Nephron progenitor cell (in vitro differentiated cells): ENCODE data around the gene ESRP2.

Experiments used
- DNase-seq: peaks from one replicate; pipeline ENCODE4 v3.0.0; 2021
- H3K27ac Mint-ChIP-seq: 2 replicates; pipeline ENCODE4 v1.8.0; 2021; ENCODE audit warnings: mild to moderate bottlenecking, moderate library complexity, mixed read lengths
- H3K27me3 Mint-ChIP-seq: 2 replicates; pipeline ENCODE4 v1.8.0; 2021; ENCODE audit warnings: mild to moderate bottlenecking, low read depth, mixed read lengths; ENCODE audit not compliant: poor library complexity
- H3K36me3 Mint-ChIP-seq: 2 replicates; pipeline ENCODE4 v1.8.0; 2021; ENCODE audit warnings: low read depth, mixed read lengths
- H3K4me1 Mint-ChIP-seq: 2 replicates; pipeline ENCODE4 v1.8.0; 2021; ENCODE audit warnings: mixed read lengths
- H3K4me3 Mint-ChIP-seq: 2 replicates; pipeline ENCODE4 v1.8.0; 2021; ENCODE audit warnings: mild to moderate bottlenecking, moderate library complexity, mixed read lengths
- H3K9me3 Mint-ChIP-seq: 2 replicates; pipeline ENCODE4 v1.8.0; 2021; ENCODE audit warnings: mild to moderate bottlenecking, moderate library complexity, mixed read lengths
- CTCF ChIP-seq: fragments of 200-600 bp; sonication (generic); IDR thresholded peaks from 2 replicates; pipeline ENCODE4 v1.5.0; 2021; ENCODE audit warnings: antibody characterized with exemption

ESRP2 gene

DNA sequence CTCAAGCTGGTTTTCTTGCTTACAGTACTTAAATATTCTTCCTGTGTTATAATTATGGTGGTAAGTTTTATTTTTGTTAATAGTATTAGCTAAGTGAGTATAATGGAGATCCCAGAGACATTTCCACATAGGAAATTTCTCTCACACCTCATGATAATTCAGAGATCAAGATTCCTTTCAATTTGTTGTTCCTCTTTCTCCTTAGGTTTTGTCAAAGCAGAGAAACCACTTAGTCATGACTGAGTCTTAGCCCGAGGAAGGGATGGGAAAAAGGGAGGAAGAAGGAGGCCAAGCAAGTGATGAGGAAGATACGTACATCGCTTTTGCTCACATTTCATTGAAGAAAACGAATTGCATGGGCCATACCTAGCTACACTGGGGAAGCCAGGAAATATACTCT is 18.4 kb downstream of the ESRP2 start:
- peaks cover 36% of the 10 kb centered on the region for H3K36me3 Mint-ChIP-seq
- no peak overlapping the region for H3K4me3 Mint-ChIP-seq
- no peak for DNase-seq
- no peaks in the 10 kb centered on the region for H3K27me3 Mint-ChIP-seq
- no peak for TF ChIP-seq CTCF
- H3K4me1 Mint-ChIP-seq: peaks cover 6% of the 10 kb centered on the region
- H3K9me3 Mint-ChIP-seq: no peaks in the 10 kb centered on the region
- H3K27ac Mint-ChIP-seq: peak overlapping the region; percentile 26

GRCh38 chr16:68216240-68216639 is 19.7 kb downstream of the ESRP2 start:
- H3K27ac Mint-ChIP-seq: peak overlapping the region; percentile 49
- H3K4me1 Mint-ChIP-seq: peaks cover 6% of the 10 kb centered on the region
- no peak for TF ChIP-seq CTCF
- no peaks in the 10 kb centered on the region for H3K9me3 Mint-ChIP-seq
- no peaks in the 10 kb centered on the region for H3K27me3 Mint-ChIP-seq
- peaks cover 43% of the 10 kb centered on the region for H3K36me3 Mint-ChIP-seq
- DNase-seq: no peak
- no peak overlapping the region for H3K4me3 Mint-ChIP-seq

GRCh38 chr16:68215302-68215701 is 20.6 kb downstream of the ESRP2 start:
- H3K9me3 Mint-ChIP-seq: no peaks in the 10 kb centered on the region
- peaks cover 2% of the 10 kb centered on the region for H3K27me3 Mint-ChIP-seq
- no peak for DNase-seq
- H3K27ac Mint-ChIP-seq: peak overlapping the region; percentile 5
- peaks cover 6% of the 10 kb centered on the region for H3K4me1 Mint-ChIP-seq
- H3K4me3 Mint-ChIP-seq: no peak overlapping the region
- TF ChIP-seq CTCF: no peak
- peaks cover 39% of the 10 kb centered on the region for H3K36me3 Mint-ChIP-seq

GRCh38 chr16:68214726-68215125 is 21.2 kb downstream of the ESRP2 start:
- TF ChIP-seq CTCF: no peak
- peaks cover 6% of the 10 kb centered on the region for H3K4me1 Mint-ChIP-seq
- H3K9me3 Mint-ChIP-seq: no peaks in the 10 kb centered on the region
- no peak overlapping the region for H3K27ac Mint-ChIP-seq
- DNase-seq: no peak
- H3K36me3 Mint-ChIP-seq: peaks cover 33% of the 10 kb centered on the region
- peaks cover 2% of the 10 kb centered on the region for H3K27me3 Mint-ChIP-seq
- H3K4me3 Mint-ChIP-seq: no peak overlapping the region

DNA sequence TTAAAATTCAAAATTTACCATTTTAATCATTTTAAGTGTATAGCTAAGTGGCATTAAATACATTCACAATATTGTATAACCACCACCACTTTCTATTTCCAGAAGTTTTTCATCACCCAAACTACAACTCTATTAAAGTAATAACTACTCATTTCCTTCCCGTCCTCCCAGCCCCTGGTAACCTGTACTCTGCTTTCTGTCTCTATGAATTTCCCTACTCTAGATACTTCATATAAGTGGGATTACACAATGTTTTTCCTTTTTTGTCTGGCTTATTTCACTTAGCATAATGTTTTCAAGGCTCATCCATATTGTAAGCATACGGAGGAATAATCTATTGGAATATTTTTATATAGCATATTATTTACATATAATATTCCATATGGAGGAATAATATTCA is 29.7 kb downstream of the ESRP2 start:
- H3K4me3 Mint-ChIP-seq: no peak overlapping the region
- TF ChIP-seq CTCF: no peak
- DNase-seq: no peak
- H3K4me1 Mint-ChIP-seq: peaks cover 4% of the 10 kb centered on the region
- peaks cover 23% of the 10 kb centered on the region for H3K36me3 Mint-ChIP-seq
- no peak overlapping the region for H3K27ac Mint-ChIP-seq
- H3K27me3 Mint-ChIP-seq: peaks cover 2% of the 10 kb centered on the region
- no peaks in the 10 kb centered on the region for H3K9me3 Mint-ChIP-seq

DNA sequence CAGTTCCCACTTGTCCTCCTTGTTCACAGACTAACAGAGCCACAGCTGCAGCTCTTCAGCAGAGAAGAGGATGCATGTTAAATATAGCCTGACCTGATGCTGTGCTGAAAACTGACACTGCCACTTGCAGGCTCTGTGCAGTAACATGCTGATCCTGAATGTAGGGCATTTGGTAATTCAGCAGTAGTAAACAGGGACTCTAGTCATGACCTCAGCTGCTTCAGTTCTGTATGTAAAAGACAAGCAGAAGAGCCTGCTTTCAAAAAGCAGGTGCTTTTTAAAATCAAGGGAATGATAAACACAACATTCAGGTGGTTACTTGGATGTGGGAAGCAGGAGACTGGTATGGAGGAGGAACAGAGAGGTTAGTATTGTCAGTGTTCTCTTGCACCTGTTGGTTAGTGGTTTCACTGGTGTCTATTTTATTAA is 33.8 kb downstream of the ESRP2 start:
- no peak for DNase-seq

More for the DNA sequence above, 33.8 kb downstream of the ESRP2 start:
- Mint-ChIP-seq H3K4me3 (no peak overlapping the region), H3K27ac (no peak overlapping the region), H3K27me3 (no peaks in the 10 kb centered on the region), H3K36me3 (peaks cover 28% of the 10 kb centered on the region), H3K4me1 (peaks cover 10% of the 10 kb centered on the region), H3K9me3 (no peaks in the 10 kb centered on the region)
- TF ChIP-seq CTCF: no peak
